Astrocyte of the spinal cord (primary cell): Measurements from ENCODE around the gene IFT81.
"Not testable (repeated sequence)": the region's sequence is repeated elsewhere in the genome, so short reads cannot be mapped to it uniquely, and the experiment has no call there.

Experiments
- DNase-seq: peaks from one replicate; pipeline ENCODE4 v3.0.0; 2011; ENCODE audit warnings: low read depth, low spot score
- H3K4me3 ChIP-seq: 2 replicates; pipeline ENCODE4 v1.5.1; 2011; ENCODE audit warnings: low read depth, mild to moderate bottlenecking, low read length, moderate library complexity
- in situ Hi-C: cut with HindIII; loops from 2 replicates; pipeline ENCODE4 v1.10.0; 2017; ENCODE audit warnings: low sequenced_read_pairs
- TF ChIP-seq, protein P1 (sequence below): IDR thresholded peaks from 2 replicates; pipeline ENCODE4 v1.5.1; 2012; ENCODE audit warnings: low read depth, mild to moderate bottlenecking, low read length, inconsistent platforms

The IFT81 gene

DNA sequence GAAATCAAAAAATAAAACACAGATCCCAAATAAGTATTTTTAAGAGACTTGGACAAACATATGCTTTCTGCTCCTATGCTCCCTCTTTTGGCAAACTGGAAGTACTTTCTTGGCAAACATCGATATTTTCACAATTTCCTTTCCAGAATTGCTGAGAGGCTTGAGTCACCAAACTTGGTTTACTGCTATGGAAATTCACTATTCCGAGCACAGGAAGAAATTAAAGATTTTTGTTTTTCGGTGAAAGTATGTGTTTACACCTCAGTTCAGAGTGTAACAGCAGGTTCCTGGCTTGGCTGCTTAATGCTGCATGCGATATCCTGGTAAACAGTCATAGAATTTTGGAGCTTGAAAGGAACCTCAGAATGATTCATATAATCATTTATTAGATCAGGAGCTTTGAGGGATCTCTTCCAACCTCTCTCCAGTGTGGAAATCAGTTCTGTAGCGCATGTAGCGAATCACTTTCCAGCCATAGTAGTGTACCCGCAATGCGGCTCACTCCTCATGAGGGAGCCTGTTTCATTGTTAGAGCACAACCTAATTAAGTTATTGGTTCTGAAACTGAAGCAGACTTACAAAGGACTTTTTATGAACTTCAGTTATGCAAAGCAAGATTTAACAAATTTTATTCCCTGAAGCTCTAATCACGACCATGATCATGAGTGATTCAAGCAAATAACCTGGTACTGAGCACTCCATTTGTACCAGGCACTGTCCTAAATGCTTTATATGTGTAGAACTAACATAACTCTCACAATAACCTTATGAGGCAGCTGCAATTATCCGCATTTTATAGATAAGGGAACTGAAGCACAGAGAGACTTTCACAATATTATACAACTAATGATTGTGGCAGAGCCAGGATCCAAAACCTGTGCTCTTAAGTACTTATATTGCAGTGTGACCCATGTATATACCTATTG lies 100.5 kb downstream of the IFT81 start:
- in situ Hi-C loops = no loop called here
- no peak overlapping the region for H3K4me3 ChIP-seq
- DNase-seq = peak; percentile 88
- TF ChIP-seq, protein P1, sequence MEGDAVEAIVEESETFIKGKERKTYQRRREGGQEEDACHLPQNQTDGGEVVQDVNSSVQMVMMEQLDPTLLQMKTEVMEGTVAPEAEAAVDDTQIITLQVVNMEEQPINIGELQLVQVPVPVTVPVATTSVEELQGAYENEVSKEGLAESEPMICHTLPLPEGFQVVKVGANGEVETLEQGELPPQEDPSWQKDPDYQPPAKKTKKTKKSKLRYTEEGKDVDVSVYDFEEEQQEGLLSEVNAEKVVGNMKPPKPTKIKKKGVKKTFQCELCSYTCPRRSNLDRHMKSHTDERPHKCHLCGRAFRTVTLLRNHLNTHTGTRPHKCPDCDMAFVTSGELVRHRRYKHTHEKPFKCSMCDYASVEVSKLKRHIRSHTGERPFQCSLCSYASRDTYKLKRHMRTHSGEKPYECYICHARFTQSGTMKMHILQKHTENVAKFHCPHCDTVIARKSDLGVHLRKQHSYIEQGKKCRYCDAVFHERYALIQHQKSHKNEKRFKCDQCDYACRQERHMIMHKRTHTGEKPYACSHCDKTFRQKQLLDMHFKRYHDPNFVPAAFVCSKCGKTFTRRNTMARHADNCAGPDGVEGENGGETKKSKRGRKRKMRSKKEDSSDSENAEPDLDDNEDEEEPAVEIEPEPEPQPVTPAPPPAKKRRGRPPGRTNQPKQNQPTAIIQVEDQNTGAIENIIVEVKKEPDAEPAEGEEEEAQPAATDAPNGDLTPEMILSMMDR = peak; percentile 74

DNA sequence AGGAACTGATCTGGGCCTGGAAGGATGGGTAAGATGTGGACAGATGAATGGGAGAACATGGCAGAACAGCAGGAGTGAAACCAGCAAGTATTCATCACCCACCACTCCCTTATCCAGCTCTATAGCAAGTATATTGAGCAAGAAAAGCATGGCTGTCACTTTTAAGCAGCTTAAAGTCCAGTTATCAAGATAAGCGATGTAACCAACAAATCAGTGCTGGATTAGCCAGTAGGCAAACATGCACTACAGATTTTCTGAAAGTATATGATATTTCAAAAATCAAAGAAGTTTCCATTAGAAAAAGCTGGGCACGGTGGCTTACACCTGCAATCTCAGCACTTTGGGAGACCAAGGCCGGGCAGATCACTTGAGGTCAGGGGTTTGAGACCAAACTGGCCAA lies 103.0 kb downstream of the IFT81 start:
- in situ Hi-C loops = no loop called here
- H3K4me3 ChIP-seq = no peak overlapping the region
- DNase-seq = no peak
- TF ChIP-seq, protein P1 = no peak

DNA sequence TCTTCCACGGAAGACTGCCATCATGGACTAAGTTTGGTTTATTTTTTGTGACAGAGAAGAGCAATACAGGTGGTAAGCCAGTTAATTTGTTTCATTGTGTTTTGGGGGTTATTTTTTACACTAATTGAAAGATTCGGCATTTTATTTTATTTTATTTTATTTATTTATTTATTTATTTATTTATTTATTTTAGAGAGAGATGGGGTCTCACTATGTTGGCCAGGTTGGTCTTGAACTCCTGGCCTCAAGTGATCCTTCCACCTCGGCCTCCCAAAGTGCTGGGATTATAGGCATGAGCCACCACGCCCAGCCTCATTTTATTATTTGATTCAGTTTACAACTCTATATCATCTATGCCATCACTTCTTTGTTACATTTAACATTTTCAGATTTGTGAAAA lies 104.2 kb downstream of the IFT81 start:
- H3K4me3 ChIP-seq, in situ Hi-C loops, DNase-seq: not testable (repeated sequence)

DNA sequence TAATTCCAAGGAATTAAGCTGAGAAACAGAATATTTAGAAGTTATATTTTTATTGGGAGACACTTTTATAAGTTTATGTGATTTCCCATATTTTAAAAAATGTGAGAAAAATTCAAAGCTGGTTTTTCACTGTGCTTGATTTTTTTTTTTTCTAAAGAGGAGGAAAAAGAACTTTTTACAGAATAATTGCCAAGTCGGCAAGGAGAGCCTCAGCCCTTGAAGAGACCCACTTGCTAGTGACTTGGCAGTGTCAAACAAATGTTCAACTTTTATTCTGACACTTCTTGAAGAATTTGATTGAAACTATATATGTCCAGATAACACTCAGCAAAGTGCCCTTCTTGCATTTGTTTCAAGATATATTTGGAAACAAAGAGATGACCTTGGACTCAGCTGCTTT lies 104.6 kb downstream of the IFT81 start:
- TF ChIP-seq, protein P1 = no peak
- no peak overlapping the region for H3K4me3 ChIP-seq
- in situ Hi-C loops = no loop called here
- no peak for DNase-seq

DNA sequence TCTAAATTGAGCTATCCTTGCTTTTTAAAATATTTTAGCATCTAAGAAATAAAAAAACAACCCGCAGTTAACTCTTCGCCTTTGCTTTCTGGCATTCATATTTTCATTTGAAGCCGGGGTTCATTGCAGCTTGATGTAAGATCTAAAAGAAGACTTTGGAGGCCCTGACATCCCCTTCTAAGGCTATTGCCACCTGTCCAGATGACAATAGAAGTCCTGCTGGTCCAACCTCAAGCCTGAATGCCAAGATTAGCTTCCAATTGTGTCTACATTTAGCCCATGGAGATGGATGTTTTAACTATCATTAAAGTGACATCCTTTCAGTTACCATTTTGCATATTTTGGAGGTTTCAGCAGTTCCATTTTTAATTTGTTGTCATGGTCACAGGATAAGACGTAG lies 105.3 kb downstream of the IFT81 start:
- in situ Hi-C loops = no loop called here
- no peak for DNase-seq
- H3K4me3 ChIP-seq = no peak overlapping the region
- TF ChIP-seq, protein P1 = no peak

DNA sequence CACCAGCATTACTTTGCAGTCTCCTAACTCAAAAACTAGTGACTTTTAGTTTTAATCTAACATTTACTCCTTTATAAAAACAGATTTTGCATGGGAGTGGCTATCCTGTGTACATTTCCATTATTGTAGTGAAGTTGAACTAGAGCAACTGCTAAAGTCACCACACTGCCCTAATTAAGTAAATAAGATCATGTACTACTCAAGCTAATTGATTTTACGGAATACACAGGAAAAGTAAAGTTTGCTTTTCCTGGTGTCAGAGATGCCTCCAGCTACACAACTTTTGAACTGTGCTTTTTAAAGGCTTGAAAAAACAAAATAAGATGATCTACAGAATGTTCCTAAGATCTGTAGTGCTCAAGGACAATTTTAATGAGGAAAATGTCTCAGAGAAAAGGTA lies 106.5 kb downstream of the IFT81 start:
- TF ChIP-seq, protein P1 = no peak
- in situ Hi-C loops = no loop called here
- H3K4me3 ChIP-seq = no peak overlapping the region
- DNase-seq = no peak

DNA sequence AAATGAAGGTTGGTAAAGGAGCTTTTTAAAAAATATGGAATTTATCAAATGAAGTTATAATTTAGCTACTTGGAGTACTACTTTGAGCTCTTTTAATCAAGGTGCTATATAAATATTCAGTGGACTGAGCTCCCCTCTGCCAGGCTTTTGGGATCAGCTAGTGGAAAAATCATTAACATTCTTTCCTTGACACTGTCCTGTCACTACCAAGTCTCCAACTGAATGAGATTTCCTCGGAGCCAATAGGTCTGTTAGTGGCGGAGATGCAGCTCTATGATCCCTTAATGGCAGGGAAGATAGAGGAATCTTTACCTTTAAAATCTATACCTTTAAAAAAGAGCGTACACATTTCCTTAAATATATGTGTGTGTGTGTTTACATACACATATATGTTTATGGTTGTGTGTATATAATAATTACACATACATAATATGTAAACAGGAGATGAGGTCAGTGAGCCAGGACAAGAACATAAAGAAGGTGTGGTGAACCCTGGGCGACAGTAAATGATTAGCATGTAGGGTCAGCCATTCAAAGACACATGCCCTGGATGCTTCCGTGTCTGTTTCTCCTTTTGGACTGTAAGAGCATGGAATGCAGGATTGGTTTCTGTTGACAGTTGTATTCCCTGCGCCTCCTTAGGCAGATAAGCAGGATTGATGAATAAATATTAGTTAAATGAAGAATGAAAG lies 109.2 kb downstream of the IFT81 start:
- in situ Hi-C loops = no loop called here
- no peak overlapping the region for H3K4me3 ChIP-seq
- TF ChIP-seq, protein P1 = no peak
- no peak for DNase-seq
